Body of pancreas (tissue), 4 donors: ENCODE results near the gene TBX10.
"Not testable (repeated sequence)": the region's sequence is repeated elsewhere in the genome, so short reads cannot be mapped to it uniquely, and the experiment has no call there.

Experiments used
- CTCF ChIP-seq, 7 experiments: fragments of 450-650 bp in 4 of 7; fragments of 200-600 bp in 3 of 7; sonication (generic) in 3 of 7; IDR thresholded peaks; one replicate each; pipeline ENCODE4 v1.5.1; 2016 to 2019; ENCODE audit warnings: antibody characterized with exemption in 7 of 7
- POLR2A ChIP-seq, 3 donors: fragments of 450-650 bp; IDR thresholded peaks; one replicate each; pipeline ENCODE4 v1.6.1; 2016; ENCODE audit warnings: antibody characterized with exemption in 3 of 3, mild to moderate bottlenecking in 2 of 3

- not testable (repeated sequence) for TF ChIP-seq POLR2A, CTCF (IDR thresholded peaks at IDR 0.05)
Measured at GRCh38 chr11:67620621-67621020, 18.9 kb downstream of the TBX10 start.
